Stomach (tissue), 9 donors: Measurements from ENCODE around the gene PPIL4. TPM values are rescaled to one million over a fixed set of nuclear protein-coding genes. Genes with fewer than 3 reads are reported as not detected.

Experiments
- DNase-seq, 2 donors: peaks; one replicate each; pipeline versions ENCODE4 v3.0.0 to v3.0.0-alpha.2; 2013 to 2019
- H3K27ac ChIP-seq, 5 donors: fragments of 200-600 bp in 4 of 5; sonication (generic) in 4 of 5; one replicate each; pipeline ENCODE4 v1.5.1; 2013 to 2019; ENCODE audit warnings: mild to moderate bottlenecking in 1 of 5, moderate library complexity in 1 of 5
- H3K27me3 ChIP-seq, 3 donors: fragments of 200-600 bp; sonication (generic); one replicate each; pipeline ENCODE4 v1.5.1; 2017 to 2019; ENCODE audit warnings: mixed run types in 1 of 3
- H3K36me3 ChIP-seq, 4 donors: fragments of 200-600 bp; sonication (generic); 1 replicate in 3 of 4; 2 replicates in 1 of 4; pipeline ENCODE4 v1.5.1; 2016 to 2019
- H3K4me1 ChIP-seq, 4 donors: fragments of 200-600 bp; sonication (generic); one replicate each; pipeline ENCODE4 v1.5.1; 2016 to 2019
- H3K4me3 ChIP-seq, 4 donors: fragments of 200-600 bp; sonication (generic) in 3 of 4; one replicate each; pipeline ENCODE4 v1.5.1; 2016 to 2019; ENCODE audit warnings: mild to moderate bottlenecking in 1 of 4
- H3K9me3 ChIP-seq, 4 donors: fragments of 200-600 bp; sonication (generic); one replicate each; pipeline ENCODE4 v1.5.1; 2016 to 2019
- EP300 ChIP-seq: sonication (generic); formaldehyde crosslinking; IDR thresholded peaks from one replicate; pipeline ENCODE4 v1.6.1; 2017; ENCODE audit warnings: antibody characterized with exemption
- POLR2A ChIP-seq, 4 donors: fragments of 450-650 bp; IDR thresholded peaks; one replicate each; pipeline ENCODE4 v1.6.1; 2016; ENCODE audit warnings: antibody characterized with exemption in 4 of 4, control low read depth in 2 of 4, mild to moderate bottlenecking in 1 of 4, moderate library complexity in 1 of 4
- POLR2AphosphoS5 ChIP-seq, 3 donors: sonication (generic); formaldehyde crosslinking; IDR thresholded peaks; one replicate each; pipeline ENCODE4 v1.6.1; 2016; ENCODE audit warnings: antibody characterized with exemption in 3 of 3
- WGBS, 5 donors: extraction: QIAGEN DNeasy Blood & Tissue Kit in 3 of 5; methylation state at CpG; one replicate each; pipeline versions ENCODE4 v1.1.5 to v1.1.7; 2013 to 2018; 5-methylcytosine and 5-hydroxymethylcytosine counted together
- intact Hi-C: fragments of 100-400 bp; cut with DNase I; formaldehyde crosslinking; loops from one replicate; pipeline ENCODE4 v1.15.1; 2023; ENCODE audit warnings: low total_unique reads
- polyA plus RNA-seq, 3 donors: library from polyadenylated mRNA; stranded (reverse); fragments of 200-250 nt; gene quantifications; one replicate each; pipeline ENCODE4 v1.2.3, GENCODE V29; 2013
- small RNA-seq, 4 donors: library from RNA; depleted of rRNA; stranded (forward); fragments of <200 nt; gene quantifications; one replicate each; pipeline ENCODE3, GENCODE V24; 2016
- total RNA-seq, 5 donors: library from RNA; depleted of rRNA; stranded (reverse); fragments of >200 nt; gene quantifications; one replicate each; pipeline versions ENCODE4 v1.1.0 to v1.2.3, GENCODE V29; 2014 to 2016
- TF ChIP-seq, protein P1 (sequence below), 7 experiments: fragments of 450-650 bp in 4 of 7; fragments of 200-600 bp in 3 of 7; sonication (generic) in 3 of 7; IDR thresholded peaks; one replicate each; pipeline ENCODE4 v1.5.1; 2016 to 2019; ENCODE audit warnings: antibody characterized with exemption in 7 of 7, control low read depth in 2 of 7, mild to moderate bottlenecking in 1 of 7
- donor health status: healthy with polysubstance abuse.
- donor health status: Bipolar disorder and iron deficiency.
- donor health status: healthy.

The PPIL4 gene
- total and polyA plus RNA-seq, 8 donors, result 7.6 to 59.7 (median 16.4) TPM

DNA sequence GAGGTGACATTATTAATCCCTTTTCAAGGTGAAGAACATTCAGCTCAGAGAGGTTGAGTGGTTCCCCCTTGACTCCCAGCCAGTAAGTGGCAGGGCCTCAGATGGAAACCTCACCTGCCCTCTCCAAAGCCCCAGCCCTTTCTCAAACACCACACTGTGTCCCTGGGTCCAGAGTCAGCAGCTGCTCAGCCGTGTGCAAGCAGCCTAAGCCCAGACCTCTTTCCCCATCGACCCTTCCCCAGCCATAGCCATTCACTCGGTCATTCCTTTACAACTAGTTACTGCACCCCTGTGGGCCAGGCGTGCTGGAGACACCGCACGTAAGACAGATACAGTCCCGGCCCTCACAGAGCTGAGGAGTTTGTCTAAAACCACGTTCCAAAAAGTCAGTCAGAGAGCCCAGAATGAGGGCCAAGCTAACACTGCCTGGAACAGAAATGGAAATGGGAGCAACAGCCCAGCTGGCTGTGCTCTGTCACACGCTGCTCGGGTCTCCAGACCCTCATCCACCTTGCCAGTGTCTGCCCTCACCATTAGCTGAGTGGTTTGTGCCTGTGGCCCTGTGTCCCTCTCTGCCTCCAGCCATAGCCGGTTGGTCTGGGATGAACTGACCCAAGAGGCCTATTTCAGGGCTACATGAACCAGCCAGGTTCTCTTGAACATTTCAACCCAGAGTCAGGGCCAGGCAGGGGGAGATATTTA is 90.7 kb downstream of the PPIL4 start:
- H3K4me1 ChIP-seq, result peaks cover 34 to 43% (median 43%) of the 10 kb centered on the region in 4 donors
- DNase-seq, result no peak
- H3K4me3 ChIP-seq, result no peak overlapping the region
- TF ChIP-seq POLR2A (IDR thresholded peaks at IDR 0.05), result no peak
- no peak for TF ChIP-seq POLR2AphosphoS5 (IDR thresholded peaks at IDR 0.05)
- TF ChIP-seq, protein P1, sequence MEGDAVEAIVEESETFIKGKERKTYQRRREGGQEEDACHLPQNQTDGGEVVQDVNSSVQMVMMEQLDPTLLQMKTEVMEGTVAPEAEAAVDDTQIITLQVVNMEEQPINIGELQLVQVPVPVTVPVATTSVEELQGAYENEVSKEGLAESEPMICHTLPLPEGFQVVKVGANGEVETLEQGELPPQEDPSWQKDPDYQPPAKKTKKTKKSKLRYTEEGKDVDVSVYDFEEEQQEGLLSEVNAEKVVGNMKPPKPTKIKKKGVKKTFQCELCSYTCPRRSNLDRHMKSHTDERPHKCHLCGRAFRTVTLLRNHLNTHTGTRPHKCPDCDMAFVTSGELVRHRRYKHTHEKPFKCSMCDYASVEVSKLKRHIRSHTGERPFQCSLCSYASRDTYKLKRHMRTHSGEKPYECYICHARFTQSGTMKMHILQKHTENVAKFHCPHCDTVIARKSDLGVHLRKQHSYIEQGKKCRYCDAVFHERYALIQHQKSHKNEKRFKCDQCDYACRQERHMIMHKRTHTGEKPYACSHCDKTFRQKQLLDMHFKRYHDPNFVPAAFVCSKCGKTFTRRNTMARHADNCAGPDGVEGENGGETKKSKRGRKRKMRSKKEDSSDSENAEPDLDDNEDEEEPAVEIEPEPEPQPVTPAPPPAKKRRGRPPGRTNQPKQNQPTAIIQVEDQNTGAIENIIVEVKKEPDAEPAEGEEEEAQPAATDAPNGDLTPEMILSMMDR (IDR thresholded peaks at IDR 0.05), result no peak
- no peak for TF ChIP-seq EP300
- H3K27ac ChIP-seq, result peak overlapping the region in 4 of 5 donors; percentile 38 to 80 (median 63)
- no peaks in the 10 kb centered on the region for H3K36me3 ChIP-seq
- WGBS, 5 donors, result 69 to 84% (median 75%) methylated on average over 7 to 11 of the region's 11 CpGs
- intact Hi-C loops, result no loop called here
- H3K9me3 ChIP-seq, result no peaks in the 10 kb centered on the region
- H3K27me3 ChIP-seq, result peaks cover 0 to 14% (median 14%) of the 10 kb centered on the region in 3 donors

Small RNA genes within 50 kb of the gene (small RNA-seq; reads per million reads assigned to genes)
- 0 reads per million in 4 donors for gene RF00410
- 0 to 3.4 (median 0) reads per million in 4 donors for gene RNU7-3P

Other genes with a start within 250 kb of the PPIL4 start
- gene TAB2, start 228.3 kb downstream of the PPIL4 start, total RNA-seq, result 100 to 1,000 TPM in 2 of 5 donors, 10 to 100 TPM in 3; 15.6 to 119 (median 56.4) TPM
- 10 to 100 TPM; 14.1 to 39.1 (median 24.0) TPM for gene TAB2, start 228.3 kb downstream of the PPIL4 start, polyA plus RNA-seq
- 1 to 10 TPM in 4 of 5 donors, not detected in 1; 1.2 to 7.7 (median 4.0) TPM for gene SUMO4, start 145.8 kb downstream of the PPIL4 start, total RNA-seq
- gene SUMO4, start 145.8 kb downstream of the PPIL4 start, polyA plus RNA-seq, result not detected
- 1 to 10 TPM in 2 of 5 donors, not detected in 3; 1.1 to 2.2 TPM for gene ZC3H12D, start 61.0 kb downstream of the PPIL4 start, total RNA-seq
- under 1 TPM; 0.31 to 0.85 (median 0.56) TPM for gene ZC3H12D, start 61.0 kb downstream of the PPIL4 start, polyA plus RNA-seq
- 10 to 100 TPM in 3 of 5 donors, 1 to 10 TPM in 2; 3.2 to 61.6 (median 30.6) TPM for gene GINM1, start 20.3 kb upstream of the PPIL4 start, total RNA-seq
- gene GINM1, start 20.3 kb upstream of the PPIL4 start, polyA plus RNA-seq, result 10 to 100 TPM; 16.0 to 31.9 (median 24.6) TPM
- 10 to 100 TPM in 4 of 5 donors, 1 to 10 TPM in 1; 8.1 to 29.8 (median 26.8) TPM for gene KATNA1, start 102.7 kb upstream of the PPIL4 start, total RNA-seq
- gene KATNA1, start 102.7 kb upstream of the PPIL4 start, polyA plus RNA-seq, result 10 to 100 TPM in 2 of 3 donors, 1 to 10 TPM in 1; 9.2 to 20.2 (median 10.4) TPM
- gene LATS1, start 172.1 kb upstream of the PPIL4 start, total RNA-seq, result 100 to 1,000 TPM in 1 of 5 donors, 10 to 100 TPM in 4; 10.7 to 109 (median 28.4) TPM
- gene LATS1, start 172.1 kb upstream of the PPIL4 start, polyA plus RNA-seq, result 1 to 10 TPM; 3.8 to 5.0 (median 4.1) TPM
- 10 to 100 TPM in 4 of 5 donors, 1 to 10 TPM in 1; 1.2 to 51.9 (median 39.0) TPM for gene NUP43, start 200.5 kb upstream of the PPIL4 start, total RNA-seq
- gene NUP43, start 200.5 kb upstream of the PPIL4 start, polyA plus RNA-seq, result 1 to 10 TPM; 5.2 to 9.0 (median 6.3) TPM
- 100 to 1,000 TPM in 1 of 5 donors, 10 to 100 TPM in 3, 1 to 10 TPM in 1; 2.6 to 109 (median 78.6) TPM for gene PCMT1, start 203.7 kb upstream of the PPIL4 start, total RNA-seq
- gene PCMT1, start 203.7 kb upstream of the PPIL4 start, polyA plus RNA-seq, result 10 to 100 TPM; 35.6 to 44.5 (median 42.0) TPM